Measurements from ENCODE around the gene TMEM255B. TPM values are rescaled to one million over a fixed set of nuclear protein-coding genes. Genes with fewer than 3 reads are reported as not detected.

The TMEM255B gene
- total and polyA plus RNA-seq, 9 of the 15 experiments (the other 6 are each of a cell fraction or from before 2014, with no cell fraction given) = 0.01 to 0.75 (median 0.23) TPM

DNA sequence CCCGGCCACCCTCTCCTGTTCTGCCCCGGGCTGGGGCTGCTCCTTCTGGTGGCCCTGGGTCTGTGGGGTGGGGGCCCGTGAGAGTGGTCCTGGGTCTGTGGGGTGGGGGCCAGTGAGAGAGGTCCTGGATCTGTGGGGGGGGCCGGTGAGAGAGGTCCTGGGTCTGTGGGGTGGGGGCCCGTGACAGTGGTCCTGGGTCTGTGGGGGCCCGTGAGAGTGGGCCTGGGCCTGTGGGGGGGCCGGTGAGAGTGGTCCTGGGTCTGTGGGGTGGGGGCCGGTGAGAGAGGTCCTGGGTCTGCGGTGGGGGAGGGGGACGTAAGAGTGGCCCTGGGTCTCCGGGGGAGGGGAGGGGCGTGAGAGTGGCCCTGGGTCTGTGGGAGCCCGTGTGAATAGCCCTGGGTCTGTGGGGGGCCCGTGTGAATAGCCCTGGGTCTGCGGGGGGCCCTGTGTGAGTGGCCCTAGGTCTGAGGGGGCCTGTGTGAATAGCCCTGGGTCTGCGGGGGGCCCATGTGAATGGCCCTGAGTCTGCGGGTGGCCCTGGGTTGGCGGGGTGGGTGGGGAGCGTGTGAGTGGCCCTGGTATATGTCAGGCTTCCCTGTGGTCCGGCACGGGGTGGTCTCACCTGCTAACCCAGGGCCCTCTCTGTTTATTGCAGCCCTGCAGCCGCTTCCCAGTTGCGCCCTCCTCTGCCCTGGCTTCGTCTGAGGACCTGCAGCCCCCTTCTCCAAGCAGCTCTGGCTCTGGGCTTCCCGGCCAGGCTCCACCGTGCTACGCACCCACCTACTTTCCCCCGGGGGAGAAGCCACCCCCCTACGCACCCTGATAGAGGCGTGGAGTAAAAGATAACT, 52.3 kb downstream of the TMEM255B start (continued):
- TF ChIP-seq BHLHE40 (IDR thresholded peaks at IDR 0.05; ENCODE audit: low read length) = no peak

DNA sequence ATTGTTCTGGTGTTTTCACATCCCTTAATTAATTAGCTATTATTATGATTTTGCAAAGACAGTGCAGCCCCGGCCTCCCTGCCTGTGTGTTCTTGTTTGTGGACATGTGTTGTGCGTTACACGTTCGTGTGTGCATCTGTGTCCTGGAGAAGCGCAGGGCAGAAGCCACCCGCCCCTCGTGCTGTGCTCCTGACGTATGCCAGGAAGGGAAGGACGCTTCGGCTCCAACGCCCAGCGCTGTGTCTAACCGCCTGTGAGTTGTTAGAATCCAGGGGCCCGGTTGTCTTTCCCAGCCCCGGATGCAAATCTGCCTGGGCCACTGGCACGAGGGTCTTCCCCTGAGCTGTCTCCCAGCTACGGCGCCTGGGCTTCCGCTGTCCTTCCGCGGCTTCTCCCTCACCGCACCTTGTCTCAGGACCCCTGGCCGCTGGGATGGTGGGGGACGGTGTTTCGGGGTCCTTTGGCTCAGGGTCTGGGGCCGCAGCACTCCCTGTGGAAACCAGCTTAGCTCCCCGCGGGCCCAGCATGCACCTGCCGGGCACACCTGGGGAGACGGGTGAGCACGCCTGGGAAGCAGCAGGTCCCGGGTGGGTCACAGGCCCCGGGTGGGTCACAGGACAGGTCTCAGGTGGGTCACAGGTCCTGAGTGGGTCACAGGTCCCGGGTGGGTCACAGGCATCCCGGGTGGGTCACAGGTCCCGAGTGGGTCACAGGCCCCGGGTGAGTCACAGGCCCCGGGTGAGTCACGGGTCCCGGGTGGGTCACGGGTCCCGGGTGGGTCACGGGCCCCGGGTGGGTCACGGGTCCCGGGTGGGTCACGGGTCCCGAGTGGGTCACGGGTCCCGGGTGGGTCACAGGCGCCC, 53.4 kb downstream of the TMEM255B start:
- no peaks in the 10 kb centered on the region for H3K9me1 ChIP-seq (ENCODE audit: control insufficient read depth, insufficient read depth, low read length)
- no TSS peak for BruUV-seq (replicated peaks)
- in situ Hi-C loops (cut with MboI) (no loop called here), intact Hi-C loops (cut with micrococcal nuclease) (no loop called here)
- TF ChIP-seq SAFB (IDR thresholded peaks at IDR 0.05; ENCODE audit: borderline replicate concordance, low read depth, low read length) (peak; percentile 93), ZNF124 (CRISPR knock-in tag; IDR thresholded peaks at IDR 0.05) (no peak)
- FAIRE-seq = no peak
- H3K27me3 ChIP-seq (ENCODE audit: control insufficient read depth in 2 of 2, insufficient read depth in 2 of 2, low read length in 2 of 2) = peaks cover 0 to 11% of the 10 kb centered on the region in 2 experiments; a peak in 2 of 5 replicates
- H4K20me1 ChIP-seq (replicated peaks; ENCODE audit: control insufficient read depth, insufficient read depth, low read length) = no peaks in the 10 kb centered on the region
- H3K9me3 ChIP-seq (replicated peaks; ENCODE audit: control insufficient read depth, insufficient read depth, low read depth, low read length) = peaks cover 6% of the 10 kb centered on the region; the same call in 1 of the 2 replicates
- WGBS (ENCODE audit: insufficient coverage, low coverage, missing lambda C conversion rate) = 34% methylated on average over 20 of the region's 51 CpGs
- H3K4me3 ChIP-seq = no peak overlapping the region
- ChIA-PET POLR2A (no interaction called here), CTCF (ENCODE audit: low intra/inter-chr PET ratio) (no interaction called here)
- H2AFZ ChIP-seq (ENCODE audit: low read depth, low read length) = no peak overlapping the region
- H3K4me2 ChIP-seq (ENCODE audit: insufficient read depth, low read length) = no peak overlapping the region
- no peak for ATAC-seq
- H3K9ac ChIP-seq (ENCODE audit: insufficient read depth in 1 of 2, low read depth in 2 of 2, low read length in 2 of 2) = no peak overlapping the region
- H3K36me3 ChIP-seq (ENCODE audit: control insufficient read depth, insufficient read depth, low read length) = no peaks in the 10 kb centered on the region
- no peak overlapping the region for H3K27ac ChIP-seq (ENCODE audit: extremely low read depth, low read depth, low read length)
- no peak for DNase-seq (ENCODE audit: extremely low read depth in 1 of 4, low spot score in 3 of 4)
- no peaks in the 10 kb centered on the region for H3K79me2 ChIP-seq (ENCODE audit: control insufficient read depth, insufficient read depth, low read length)
- H3K4me1 ChIP-seq (replicated peaks in 1 of 2; ENCODE audit: control insufficient read depth in 2 of 2, insufficient read depth in 2 of 2, low read length in 2 of 2) = peaks cover 0 to 27% of the 10 kb centered on the region in 2 experiments; a peak in 2 of 5 replicates
